ENCODE results near the gene FAM168B. TPM values are rescaled to one million over a fixed set of nuclear protein-coding genes. Genes with fewer than 3 reads are reported as not detected.

FAM168B gene
- polyA plus RNA-seq, 1 of the 3 experiments (the other 2 are of a cell fraction), result 72.7 TPM

DNA sequence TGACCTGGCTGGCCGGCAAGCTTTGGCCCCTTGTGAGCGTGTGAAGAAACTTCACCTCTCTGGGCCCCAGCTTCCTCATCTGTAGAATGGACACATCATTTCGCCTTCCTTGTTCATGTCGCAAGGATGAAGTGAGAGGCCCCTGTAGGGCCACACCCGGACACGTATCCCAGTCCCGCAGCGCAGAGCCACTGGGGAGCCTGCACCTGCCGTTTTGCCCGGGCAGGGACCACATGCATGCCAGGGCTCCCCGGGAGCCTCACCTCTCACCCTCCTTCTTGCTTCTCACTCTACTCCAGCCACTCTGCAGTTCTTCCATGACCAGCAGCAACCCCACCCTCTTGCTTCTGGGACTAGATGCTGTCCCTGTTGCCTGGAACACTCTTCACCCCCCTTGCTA is 77.5 kb downstream of the FAM168B start:
- ChIA-PET CTCF (no interaction called here), POLR2A (no interaction called here)
- H3K79me2 ChIP-seq (ENCODE audit: insufficient read depth), result no peaks in the 10 kb centered on the region
- H3K4me1 ChIP-seq (ENCODE audit: control insufficient read depth in 1 of 2, insufficient read depth in 2 of 2, low read depth in 1 of 2, low read length in 1 of 2), result no peaks in the 10 kb centered on the region; a peak in 1 of 4 replicates
- H3K36me3 ChIP-seq (replicated peaks in 1 of 2; ENCODE audit: control insufficient read depth in 1 of 2, insufficient read depth in 2 of 2, low read length in 1 of 2), result no peaks in the 10 kb centered on the region
- peaks cover 5% of the 10 kb centered on the region for H3F3A ChIP-seq (replicated peaks; ENCODE audit: insufficient read depth)
- TF ChIP-seq RCOR1 (IDR thresholded peaks at IDR 0.05; ENCODE audit: low read length) (no peak), FOSL2 (IDR thresholded peaks at IDR 0.05; ENCODE audit: borderline replicate concordance, low read depth) (no peak)
- no peaks in the 10 kb centered on the region for H3K9me2 ChIP-seq
- H3K9ac ChIP-seq, result no peak overlapping the region
- DNase-seq, result no peak
- H2AFZ ChIP-seq (ENCODE audit: low read depth), result no peak overlapping the region
- no peaks in the 10 kb centered on the region; the same call in 1 of the 2 replicates for H3K27me3 ChIP-seq (ENCODE audit: insufficient read depth)
- no peak overlapping the region for H3K27ac ChIP-seq (ENCODE audit: low read depth in 2 of 2, low read length in 1 of 2)
- no peak overlapping the region for H3K4me3 ChIP-seq (ENCODE audit: low read depth in 2 of 2, low read length in 1 of 2)
- no peaks in the 10 kb centered on the region for H3K9me3 ChIP-seq
- no peak overlapping the region for H3K4me2 ChIP-seq
- no peaks in the 10 kb centered on the region for H4K20me1 ChIP-seq (ENCODE audit: insufficient read depth)
- whole genome bisulfite sequencing (ENCODE audit: low lambda C conversion rate), result no CpG with 5 or more reads among the region's 11 CpGs

GRCh38 chr2:131014141-131014540 is 79.1 kb downstream of the FAM168B start:
- Histone ChIP-seq H3K36me3 (replicated peaks in 1 of 2; ENCODE audit: control insufficient read depth in 1 of 2, insufficient read depth in 2 of 2, low read length in 1 of 2) (no peaks in the 10 kb centered on the region), H3K9ac (no peak overlapping the region), H3K9me2 (no peaks in the 10 kb centered on the region), H3K27ac (ENCODE audit: low read depth in 2 of 2, low read length in 1 of 2) (no peak overlapping the region), H3K9me3 (no peaks in the 10 kb centered on the region), H3K4me1 (ENCODE audit: control insufficient read depth in 1 of 2, insufficient read depth in 2 of 2, low read depth in 1 of 2, low read length in 1 of 2) (no peaks in the 10 kb centered on the region; a peak in 1 of 4 replicates), H2AFZ (ENCODE audit: low read depth) (no peak overlapping the region), H3K4me2 (no peak overlapping the region), H4K20me1 (ENCODE audit: insufficient read depth) (no peaks in the 10 kb centered on the region), H3F3A (replicated peaks; ENCODE audit: insufficient read depth) (peaks cover 5% of the 10 kb centered on the region), H3K79me2 (ENCODE audit: insufficient read depth) (no peaks in the 10 kb centered on the region), H3K4me3 (ENCODE audit: low read depth in 2 of 2, low read length in 1 of 2) (no peak overlapping the region), H3K27me3 (ENCODE audit: insufficient read depth) (no peaks in the 10 kb centered on the region; the same call in 1 of the 2 replicates)
- CTCF ChIA-PET, result no interaction called here
- POLR2A ChIA-PET, result no interaction called here
- DNase-seq, result no peak
- TF ChIP-seq TCF12 (IDR thresholded peaks at IDR 0.05) (no peak), RAD21 (IDR thresholded peaks at IDR 0.05; ENCODE audit: low read length) (no peak), NFIC (IDR thresholded peaks at IDR 0.05; ENCODE audit: borderline replicate concordance) (no peak), FOXM1 (IDR thresholded peaks at IDR 0.05; ENCODE audit: low read depth) (no peak), FOXJ3 (CRISPR knock-in tag; IDR thresholded peaks at IDR 0.05) (no peak), CHD2 (IDR thresholded peaks at IDR 0.05; ENCODE audit: low read length, partially characterized antibody) (no peak), IRF3 (IDR thresholded peaks at IDR 0.05; ENCODE audit: low read depth, low read length) (no peak), NRF1 (IDR thresholded peaks at IDR 0.05; ENCODE audit: low read depth, low read length) (no peak), POLR2AphosphoS5 (IDR thresholded peaks at IDR 0.05; ENCODE audit: low read depth, low read length) (no peak)
- TF ChIP-seq, protein P1, sequence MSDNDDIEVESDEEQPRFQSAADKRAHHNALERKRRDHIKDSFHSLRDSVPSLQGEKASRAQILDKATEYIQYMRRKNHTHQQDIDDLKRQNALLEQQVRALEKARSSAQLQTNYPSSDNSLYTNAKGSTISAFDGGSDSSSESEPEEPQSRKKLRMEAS (IDR thresholded peaks at IDR 0.05; ENCODE audit: low read depth), result no peak
- TF ChIP-seq, protein P2, sequence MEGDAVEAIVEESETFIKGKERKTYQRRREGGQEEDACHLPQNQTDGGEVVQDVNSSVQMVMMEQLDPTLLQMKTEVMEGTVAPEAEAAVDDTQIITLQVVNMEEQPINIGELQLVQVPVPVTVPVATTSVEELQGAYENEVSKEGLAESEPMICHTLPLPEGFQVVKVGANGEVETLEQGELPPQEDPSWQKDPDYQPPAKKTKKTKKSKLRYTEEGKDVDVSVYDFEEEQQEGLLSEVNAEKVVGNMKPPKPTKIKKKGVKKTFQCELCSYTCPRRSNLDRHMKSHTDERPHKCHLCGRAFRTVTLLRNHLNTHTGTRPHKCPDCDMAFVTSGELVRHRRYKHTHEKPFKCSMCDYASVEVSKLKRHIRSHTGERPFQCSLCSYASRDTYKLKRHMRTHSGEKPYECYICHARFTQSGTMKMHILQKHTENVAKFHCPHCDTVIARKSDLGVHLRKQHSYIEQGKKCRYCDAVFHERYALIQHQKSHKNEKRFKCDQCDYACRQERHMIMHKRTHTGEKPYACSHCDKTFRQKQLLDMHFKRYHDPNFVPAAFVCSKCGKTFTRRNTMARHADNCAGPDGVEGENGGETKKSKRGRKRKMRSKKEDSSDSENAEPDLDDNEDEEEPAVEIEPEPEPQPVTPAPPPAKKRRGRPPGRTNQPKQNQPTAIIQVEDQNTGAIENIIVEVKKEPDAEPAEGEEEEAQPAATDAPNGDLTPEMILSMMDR (IDR thresholded peaks at IDR 0.05), result no peak
- TF ChIP-seq, protein P3, sequence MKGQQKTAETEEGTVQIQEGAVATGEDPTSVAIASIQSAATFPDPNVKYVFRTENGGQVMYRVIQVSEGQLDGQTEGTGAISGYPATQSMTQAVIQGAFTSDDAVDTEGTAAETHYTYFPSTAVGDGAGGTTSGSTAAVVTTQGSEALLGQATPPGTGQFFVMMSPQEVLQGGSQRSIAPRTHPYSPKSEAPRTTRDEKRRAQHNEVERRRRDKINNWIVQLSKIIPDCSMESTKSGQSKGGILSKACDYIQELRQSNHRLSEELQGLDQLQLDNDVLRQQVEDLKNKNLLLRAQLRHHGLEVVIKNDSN (IDR thresholded peaks at IDR 0.05; ENCODE audit: borderline replicate concordance, low read depth), result no peak

Data from SK-N-SH (cell line).